Astrocyte (in vitro differentiated cells and primary cell): ENCODE measurements around the gene FRMD4A. TPM values are rescaled to one million over a fixed set of nuclear protein-coding genes. Genes with fewer than 3 reads are reported as not detected.

Experiments used
- DNase-seq: peaks from one replicate; pipeline ENCODE4 v3.0.0-alpha.2; 2010; ENCODE audit warnings: low read depth
- FAIRE-seq: peaks from 2 replicates; lab custom pipeline; 2011; peaks lifted over from hg19 to GRCh38; lab: Jason Lieb, UNC
- H2AFZ ChIP-seq: 2 replicates; pipeline ENCODE4 v1.6.0; 2012; ENCODE audit warnings: low read depth, low read length, inconsistent platforms
- H3K27ac ChIP-seq: 2 replicates; pipeline ENCODE4 v1.5.1; 2011; ENCODE audit warnings: low read depth, low read length, inconsistent platforms
- H3K27me3 ChIP-seq: 2 replicates; pipeline ENCODE4 v1.6.0; 2011; ENCODE audit warnings: low read length, inconsistent platforms; ENCODE audit not compliant: insufficient read depth
- H3K36me3 ChIP-seq: 2 replicates; pipeline ENCODE4 v1.5.1; 2011; ENCODE audit warnings: low read length, inconsistent platforms; ENCODE audit not compliant: insufficient read depth
- H3K4me1 ChIP-seq: 2 replicates; pipeline ENCODE4 v1.5.1; 2011; ENCODE audit warnings: low read length, inconsistent platforms; ENCODE audit not compliant: insufficient read depth
- H3K4me2 ChIP-seq: 2 replicates; pipeline ENCODE4 v1.6.0; 2012; ENCODE audit warnings: low read length, inconsistent platforms
- H3K4me3 ChIP-seq: 2 replicates; pipeline ENCODE4 v1.5.1; 2011; ENCODE audit warnings: low read depth, mild to moderate bottlenecking, low read length, inconsistent platforms; ENCODE audit not compliant: insufficient read depth
- H3K79me2 ChIP-seq: 2 replicates; pipeline ENCODE4 v1.6.0; 2012; ENCODE audit warnings: mild to moderate bottlenecking, low read length, inconsistent platforms; ENCODE audit not compliant: insufficient read depth
- H3K9ac ChIP-seq: 2 replicates; pipeline ENCODE4 v1.6.0; 2012; ENCODE audit warnings: mild to moderate bottlenecking, low read length, inconsistent platforms
- H3K9me3 ChIP-seq: 2 replicates; pipeline ENCODE4 v1.5.1; 2012; ENCODE audit warnings: low read depth, mild to moderate bottlenecking, low read length, inconsistent platforms; ENCODE audit not compliant: insufficient read depth
- H4K20me1 ChIP-seq: 2 replicates; pipeline ENCODE4 v1.6.0; 2012; ENCODE audit warnings: low read length, inconsistent platforms; ENCODE audit not compliant: insufficient read depth
- H3K27ac Mint-ChIP-seq: one replicate; pipeline ENCODE4 v1.8.0; 2021; ENCODE audit warnings: mild to moderate bottlenecking, mixed read lengths; ENCODE audit not compliant: unreplicated experiment
- H3K27me3 Mint-ChIP-seq: one replicate; pipeline ENCODE4 v1.8.0; 2021; ENCODE audit warnings: low read depth, mixed read lengths; ENCODE audit not compliant: unreplicated experiment
- H3K36me3 Mint-ChIP-seq: one replicate; pipeline ENCODE4 v1.8.0; 2021; ENCODE audit warnings: low read depth, mixed read lengths; ENCODE audit not compliant: unreplicated experiment
- H3K4me1 Mint-ChIP-seq: one replicate; pipeline ENCODE4 v1.8.0; 2021; ENCODE audit warnings: low read depth, mixed read lengths; ENCODE audit not compliant: unreplicated experiment
- H3K4me3 Mint-ChIP-seq: one replicate; pipeline ENCODE4 v1.8.0; 2021; ENCODE audit warnings: mild to moderate bottlenecking, moderate library complexity, mixed read lengths; ENCODE audit not compliant: unreplicated experiment
- H3K9me3 Mint-ChIP-seq: one replicate; pipeline ENCODE4 v1.8.0; 2021; ENCODE audit warnings: mild to moderate bottlenecking, mixed read lengths; ENCODE audit not compliant: unreplicated experiment
- CTCF ChIP-seq: IDR thresholded peaks from 2 replicates; pipeline ENCODE4 v1.5.1; 2011; ENCODE audit warnings: low read depth, mild to moderate bottlenecking, inconsistent platforms, low read length, moderate library complexity; ENCODE audit not compliant: insufficient read depth
- EZH2 ChIP-seq: IDR thresholded peaks from 2 replicates; pipeline ENCODE4 v1.6.1; 2012; ENCODE audit warnings: mild to moderate bottlenecking, low read length, inconsistent platforms; ENCODE audit not compliant: insufficient read depth
- total RNA-seq: library from RNA; stranded (reverse); gene quantifications from 2 replicates; pipeline ENCODE4 v1.2.1, GENCODE V29; 2021

Gene FRMD4A
- total RNA-seq, 1 donor from 2014 or later, result 82.5 TPM

- no peaks in the 10 kb centered on the region for H3K9me3 ChIP-seq
- H2AFZ ChIP-seq, result no peak overlapping the region
- H3K27me3 ChIP-seq, result no peaks in the 10 kb centered on the region
- Mint-ChIP-seq H3K27me3 (no peaks in the 10 kb centered on the region), H3K4me1 (peaks cover 24% of the 10 kb centered on the region), H3K4me3 (no peak overlapping the region), H3K36me3 (peaks cover 9% of the 10 kb centered on the region), H3K27ac (no peak overlapping the region), H3K9me3 (no peaks in the 10 kb centered on the region)
- no peak overlapping the region for H3K9ac ChIP-seq
- H3K27ac ChIP-seq, result no peak overlapping the region
- H4K20me1 ChIP-seq, result no peaks in the 10 kb centered on the region
- peaks cover 26% of the 10 kb centered on the region for H3K4me1 ChIP-seq
- peaks cover 7% of the 10 kb centered on the region for H3K36me3 ChIP-seq
- H3K4me3 ChIP-seq, result no peak overlapping the region
- no peak for TF ChIP-seq EZH2
- TF ChIP-seq CTCF, result no peak
- H3K4me2 ChIP-seq, result no peak overlapping the region
- FAIRE-seq (peak; percentile 13), DNase-seq (no peak)
- peaks cover 2% of the 10 kb centered on the region for H3K79me2 ChIP-seq
These were observed 569.1 kb downstream of the FRMD4A start for GRCh38 chr10:13761490-13762091.

- peak overlapping the region; percentile 44 for H3K9ac ChIP-seq
- H3K27ac ChIP-seq, result peak overlapping the region; percentile 76
- FAIRE-seq (no peak), DNase-seq (peak; percentile 65)
- H3K4me3 Mint-ChIP-seq, result peak overlapping the region; percentile 29
- H2AFZ ChIP-seq, result no peak overlapping the region
- H3K9me3 Mint-ChIP-seq, result no peaks in the 10 kb centered on the region
- peaks cover 8% of the 10 kb centered on the region for H3K36me3 Mint-ChIP-seq
- peaks cover 19% of the 10 kb centered on the region for H3K4me1 Mint-ChIP-seq
- no peak overlapping the region for H3K4me3 ChIP-seq
- H3K79me2 ChIP-seq, result no peaks in the 10 kb centered on the region
- H3K27me3 ChIP-seq, result no peaks in the 10 kb centered on the region
- peak overlapping the region; percentile 93 for H3K27ac Mint-ChIP-seq
- TF ChIP-seq CTCF, result no peak
- TF ChIP-seq EZH2, result no peak
- no peaks in the 10 kb centered on the region for H4K20me1 ChIP-seq
- peaks cover 7% of the 10 kb centered on the region for H3K36me3 ChIP-seq
- H3K4me1 ChIP-seq, result peaks cover 26% of the 10 kb centered on the region
- H3K27me3 Mint-ChIP-seq, result no peaks in the 10 kb centered on the region
- H3K4me2 ChIP-seq, result peak overlapping the region; percentile 29
- H3K9me3 ChIP-seq, result no peaks in the 10 kb centered on the region
These were observed 571.6 kb downstream of the FRMD4A start for GRCh38 chr10:13759168-13759567.

- FAIRE-seq (no peak), DNase-seq (peak; percentile 50)
- Mint-ChIP-seq H3K9me3 (no peaks in the 10 kb centered on the region), H3K4me1 (peaks cover 19% of the 10 kb centered on the region), H3K36me3 (peaks cover 8% of the 10 kb centered on the region), H3K27me3 (no peaks in the 10 kb centered on the region), H3K27ac (peak overlapping the region; percentile 93), H3K4me3 (no peak overlapping the region)
- H3K27me3 ChIP-seq, result no peaks in the 10 kb centered on the region
- H3K9ac ChIP-seq, result peak overlapping the region; percentile 44
- H3K4me1 ChIP-seq, result peaks cover 26% of the 10 kb centered on the region
- no peak overlapping the region for H2AFZ ChIP-seq
- no peaks in the 10 kb centered on the region for H4K20me1 ChIP-seq
- peak overlapping the region; percentile 76 for H3K27ac ChIP-seq
- peaks cover 7% of the 10 kb centered on the region for H3K36me3 ChIP-seq
- H3K9me3 ChIP-seq, result no peaks in the 10 kb centered on the region
- H3K4me2 ChIP-seq, result peak overlapping the region; percentile 32
- TF ChIP-seq EZH2, result no peak
- TF ChIP-seq CTCF, result no peak
- H3K79me2 ChIP-seq, result no peaks in the 10 kb centered on the region
- no peak overlapping the region for H3K4me3 ChIP-seq
These were observed 572.0 kb downstream of the FRMD4A start for GRCh38 chr10:13758756-13759155.
